Activated CD4-positive, alpha-beta T cell treated with anti-CD3 and anti-CD28 coated beads, Interleukin-10, Interleukin-2, amounts not matched to agents 100 ng/mL and 50 ng/mL, durations not matched to agents 16 hours and 8 hours (primary cell): Measurements from ENCODE around the gene REEP1.
"Not testable (repeated sequence)": the region's sequence is repeated elsewhere in the genome, so short reads cannot be mapped to it uniquely, and the experiment has no call there.

ENCODE experiments used
- DNase-seq: peaks from one replicate; pipeline ENCODE4 v3.0.0-alpha.2; 2020

Gene REEP1

DNA sequence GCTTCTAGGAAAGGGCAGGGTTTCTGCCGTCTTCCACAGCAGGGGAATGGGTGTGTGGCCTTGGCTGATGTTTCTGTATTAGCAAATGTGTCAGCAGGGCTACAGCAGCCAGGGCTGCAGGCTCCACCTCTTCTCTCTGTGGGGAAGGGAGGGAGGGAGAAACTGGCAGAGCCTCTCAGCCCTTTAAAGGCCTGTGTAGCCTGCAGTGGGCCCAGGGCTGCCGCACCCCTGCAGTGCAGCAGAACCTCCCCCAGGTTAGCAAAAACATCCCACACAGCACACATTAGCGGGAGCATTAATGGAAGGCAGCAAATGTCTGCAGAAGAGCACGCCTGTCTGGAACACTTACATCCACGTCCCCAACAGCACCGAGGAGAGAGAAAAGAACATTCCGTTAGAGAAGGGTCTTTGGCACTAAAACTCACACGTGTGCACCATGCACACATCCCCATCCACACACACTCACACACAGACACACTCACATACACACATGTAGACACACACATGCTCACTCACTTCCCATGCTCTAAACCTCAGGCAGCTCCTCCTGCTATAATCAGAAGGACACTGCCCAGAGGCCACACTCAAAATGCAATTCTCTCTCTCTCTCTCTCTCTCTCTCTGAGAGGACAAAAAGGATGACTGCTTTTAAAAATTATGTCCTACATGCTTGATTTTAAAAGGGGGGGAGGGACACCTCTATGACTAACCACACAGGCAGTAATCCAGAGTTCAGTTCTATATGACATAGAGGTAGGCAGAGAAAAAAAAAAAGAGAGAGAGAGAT is 114.1 kb downstream of the REEP1 start:
- no peak for DNase-seq

- DNase-seq: peak; percentile 72
Observed at GRCh38 chr2:86221066-86221684, 116.3 kb downstream of the REEP1 start.

- DNase-seq: no peak
Observed at GRCh38 chr2:86219896-86220295, 117.5 kb downstream of the REEP1 start.

DNA sequence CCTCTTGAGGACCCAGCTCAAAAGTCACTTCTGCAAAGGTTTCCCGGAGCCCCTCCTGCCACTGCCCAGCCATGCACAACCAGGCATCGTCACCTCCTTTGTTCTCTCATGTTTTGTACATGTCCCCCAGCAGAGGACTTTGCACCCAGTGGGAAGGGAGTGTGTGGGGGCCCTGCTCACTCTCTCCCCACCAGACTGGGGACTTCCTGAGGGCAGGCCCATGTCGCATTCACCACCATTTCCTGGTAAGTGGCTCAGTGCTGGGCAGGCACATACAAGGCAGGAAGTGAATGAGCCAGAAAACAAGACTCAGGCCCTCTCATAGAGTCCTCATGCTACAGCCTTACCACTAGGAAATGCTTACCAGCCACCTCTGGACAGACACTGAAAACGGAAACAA is 119.3 kb downstream of the REEP1 start:
- no peak for DNase-seq

GRCh38 chr2:86216575-86217555 is 120.6 kb downstream of the REEP1 start:
- DNase-seq: no peak

DNA sequence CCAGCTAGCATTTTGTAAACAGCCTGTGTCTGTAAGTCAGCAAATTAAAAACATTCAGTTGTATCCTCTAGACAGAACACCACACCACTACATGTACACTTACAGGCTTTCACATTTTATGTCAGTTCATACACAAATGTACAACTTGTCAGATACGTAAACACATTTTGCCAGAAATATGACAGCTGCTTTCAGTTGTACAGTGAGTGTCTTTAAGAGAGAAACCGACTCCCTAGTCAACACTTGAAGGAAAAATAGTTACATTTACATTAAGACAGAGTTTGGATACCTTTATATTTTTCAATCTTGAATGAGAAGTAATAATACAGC is 123.0 kb downstream of the REEP1 start:
- DNase-seq: no peak

- no peak for DNase-seq
Observed at GRCh38 chr2:86213699-86214502, 123.5 kb downstream of the REEP1 start.

- DNase-seq: no peak
Observed at GRCh38 chr2:86213056-86213455, 124.4 kb downstream of the REEP1 start.

DNA sequence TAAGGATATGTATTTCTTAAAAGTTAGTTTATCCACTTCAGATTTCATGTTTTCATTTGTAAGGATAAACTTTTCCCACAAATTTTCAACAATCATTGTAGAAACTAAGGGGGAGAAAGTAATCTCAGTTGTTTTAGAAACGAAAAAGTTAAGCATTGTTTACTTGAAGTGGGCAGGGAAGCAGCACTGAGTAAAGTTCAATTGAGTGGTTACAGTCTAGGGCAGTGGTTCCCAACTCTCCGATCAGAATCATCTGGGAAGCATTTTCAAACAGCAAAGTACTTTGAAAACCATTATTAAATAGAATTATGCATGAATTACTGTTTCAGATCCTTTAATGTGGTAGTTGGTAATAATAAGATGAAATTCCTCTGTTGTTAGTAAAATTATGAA is 125.6 kb downstream of the REEP1 start:
- DNase-seq: no peak

DNA sequence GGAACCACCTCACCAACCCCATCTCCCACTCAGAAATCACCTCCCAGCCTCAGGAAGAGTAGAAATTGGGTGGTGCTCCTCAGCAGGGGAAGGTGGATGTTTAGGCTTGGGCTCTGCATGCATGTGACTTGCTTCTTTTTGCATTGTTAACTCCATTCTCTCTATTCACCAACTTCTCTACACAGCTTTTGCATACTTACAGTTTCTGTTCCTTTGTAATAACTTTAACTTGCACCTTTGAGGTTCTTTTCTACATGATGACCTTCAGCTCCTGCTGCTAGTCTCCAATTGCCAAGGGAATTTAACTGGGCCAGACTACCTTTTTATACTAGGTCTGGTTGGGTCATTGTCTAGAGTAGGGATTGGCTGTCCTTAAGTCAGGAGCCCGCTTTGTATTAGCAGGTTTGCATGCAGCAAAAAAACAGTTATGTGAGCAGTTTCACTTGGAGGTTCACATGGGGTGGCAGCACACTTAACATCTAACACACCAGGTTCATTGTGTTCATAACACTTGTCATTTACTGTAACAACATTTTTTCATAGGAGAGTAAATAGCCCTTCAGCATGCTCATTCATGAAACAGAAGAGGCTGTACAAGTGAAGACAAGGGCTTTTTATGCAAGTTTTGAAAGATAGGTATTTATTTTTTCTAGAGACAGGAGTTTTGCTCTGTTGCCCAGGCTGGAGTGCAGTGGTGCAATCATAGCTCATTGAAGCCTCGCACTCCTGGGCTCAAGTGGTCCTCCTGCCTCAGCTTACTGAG is 126.2 kb downstream of the REEP1 start:
- DNase-seq: no peak

GRCh38 chr2:86204458-86204857 is 133.0 kb downstream of the REEP1 start:
- DNase-seq: no peak

GRCh38 chr2:86203614-86204013 is 133.8 kb downstream of the REEP1 start:
- no peak for DNase-seq

DNA sequence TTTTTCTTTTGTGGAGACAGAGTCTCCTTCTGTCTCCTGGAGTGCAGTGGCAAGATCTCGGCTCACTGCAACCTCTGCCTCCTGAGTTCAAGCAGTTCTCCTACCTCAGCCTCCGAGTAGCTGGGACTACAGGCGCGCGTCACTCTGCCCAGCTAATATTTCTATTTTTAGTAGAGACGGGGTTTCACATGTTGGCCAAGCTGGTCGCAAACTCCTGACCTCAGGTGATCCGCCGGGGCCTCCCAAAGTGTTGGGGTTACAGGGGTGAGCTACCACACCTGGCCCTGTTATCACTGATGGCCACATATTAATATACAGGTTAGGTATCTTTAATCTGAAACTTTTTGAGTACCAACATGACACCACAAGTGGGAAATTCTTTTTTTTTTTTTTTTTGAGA is 134.7 kb downstream of the REEP1 start:
- no peak for DNase-seq

DNA sequence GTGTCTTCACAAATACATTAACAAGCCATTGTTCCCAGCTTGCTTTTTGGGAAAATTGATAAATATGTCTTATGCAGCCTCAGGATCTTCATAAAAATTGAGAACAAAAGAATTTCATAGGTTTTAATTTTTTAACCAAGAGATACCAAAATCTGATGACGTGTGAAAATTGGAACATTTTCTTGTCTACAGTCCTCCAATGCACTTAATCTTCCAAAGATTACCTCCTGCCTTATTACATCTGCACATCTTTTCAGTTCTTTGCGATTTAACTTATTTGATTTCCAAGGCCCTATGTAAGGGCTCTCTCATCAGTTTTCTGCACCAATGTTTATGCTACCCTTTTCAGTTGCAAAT is 135.1 kb downstream of the REEP1 start:
- no peak for DNase-seq

DNA sequence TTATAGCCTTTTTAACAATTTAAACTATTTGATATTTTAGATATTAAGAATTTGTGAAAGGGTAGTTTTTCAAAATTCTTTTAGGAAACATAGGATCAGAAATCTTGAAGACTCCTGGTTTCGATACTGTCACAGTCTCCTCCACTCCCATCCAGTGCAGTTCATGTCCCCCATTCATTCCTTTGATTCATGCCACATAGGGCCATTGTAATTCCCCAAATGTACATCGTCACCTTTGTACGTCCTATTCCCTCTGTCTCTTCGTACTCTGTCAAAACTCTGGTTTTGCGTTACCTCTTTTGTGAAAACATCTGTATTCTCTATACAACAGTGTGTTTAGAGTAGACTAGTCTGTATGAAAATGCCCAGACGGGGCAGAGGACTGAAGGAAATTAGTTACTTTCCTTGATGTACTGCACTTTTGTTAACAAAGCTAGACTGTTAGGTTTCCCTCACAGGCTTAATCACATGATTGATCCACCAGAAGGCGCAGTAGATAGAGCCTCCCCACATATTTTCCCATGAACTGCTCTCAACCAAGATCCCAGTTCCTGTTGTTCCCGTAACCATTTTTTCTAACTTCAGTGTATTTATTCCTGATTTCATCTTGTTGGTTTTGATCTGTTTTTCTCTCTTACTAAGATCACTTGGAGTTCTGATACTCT is 135.6 kb downstream of the REEP1 start:
- no peak for DNase-seq

DNA sequence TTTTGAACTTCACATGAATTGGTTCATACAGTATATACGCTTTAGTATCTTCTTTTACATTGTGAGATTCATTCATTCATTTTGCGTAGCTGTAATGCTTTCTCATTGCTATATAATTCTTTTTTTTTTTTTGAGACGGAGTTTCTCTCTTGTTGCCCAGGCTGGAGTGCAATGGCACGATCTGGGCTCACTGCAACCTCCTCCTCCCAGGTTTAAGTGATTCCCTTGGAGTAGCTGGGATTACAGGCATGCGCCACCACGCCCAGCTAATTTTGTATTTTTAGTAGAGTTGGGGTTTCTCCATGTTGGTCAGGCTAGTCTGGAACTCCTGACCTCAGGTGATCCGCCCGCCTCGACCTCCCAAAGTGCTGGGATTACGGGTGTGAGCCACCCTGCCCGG is 136.9 kb downstream of the REEP1 start:
- DNase-seq: not testable (repeated sequence)

DNA sequence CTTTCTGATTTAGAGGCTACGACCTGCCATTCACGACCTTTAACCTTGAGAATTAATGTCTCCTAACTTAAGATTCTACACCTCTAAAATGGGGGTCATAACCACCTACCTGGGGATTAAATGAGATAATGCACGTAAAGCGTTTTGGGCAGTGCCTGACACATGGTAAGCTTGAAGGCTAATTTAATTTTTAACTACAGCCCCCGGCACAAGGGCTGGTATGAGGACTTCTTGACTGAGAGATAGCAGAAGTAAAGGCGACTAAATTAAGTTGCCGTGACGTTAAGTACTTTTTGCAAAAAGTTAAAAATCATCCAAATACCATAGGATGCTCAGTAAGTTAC is 137.6 kb downstream of the REEP1 start:
- no peak for DNase-seq

- no peak for DNase-seq
Observed at GRCh38 chr2:86195808-86196387, 141.5 kb downstream of the REEP1 start.

DNA sequence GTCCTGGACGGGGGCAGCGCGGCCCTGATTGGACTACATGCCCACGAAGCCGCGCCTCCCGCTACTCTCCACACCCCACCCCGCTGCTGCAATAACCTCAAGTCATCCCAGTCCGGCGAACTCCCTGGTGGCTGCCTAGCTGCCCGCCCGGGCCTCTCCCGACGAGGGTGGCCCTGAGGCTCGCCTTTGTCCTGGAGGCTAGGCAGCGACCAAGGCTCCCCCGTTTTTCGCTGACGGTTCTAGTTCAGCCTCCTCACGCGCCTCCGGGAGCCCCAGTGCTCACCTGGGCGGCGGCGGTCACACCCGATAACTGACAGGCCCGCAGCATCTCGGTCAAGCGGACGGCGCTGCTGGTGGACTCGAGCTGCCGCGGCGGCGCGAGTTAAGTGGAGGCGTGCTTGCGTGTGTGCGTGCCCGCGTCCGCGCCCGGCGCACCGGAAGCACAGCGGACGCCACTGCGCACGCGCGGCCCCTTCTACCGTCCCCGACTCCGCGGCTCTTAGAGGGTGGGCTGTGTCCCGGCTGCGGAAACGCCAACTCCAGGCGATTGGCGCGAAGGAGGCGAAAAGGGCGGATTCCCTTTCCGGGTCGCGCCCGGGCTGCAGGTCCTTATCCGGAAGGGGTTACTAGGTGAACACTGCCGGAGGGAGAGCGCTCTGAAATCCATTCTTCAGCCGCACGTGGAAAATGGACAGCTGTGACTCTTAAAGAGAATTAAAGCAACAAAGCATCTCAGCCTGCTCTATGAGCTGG is 142.2 kb downstream of the REEP1 start, which contains the start of gene IMMT:
TSS of gene IMMT (minus strand) at position 408 of the 753 bp plus-strand sequence. CDS start at position 328, 80 bp downstream.
- peak; percentile 96 for DNase-seq

DNA sequence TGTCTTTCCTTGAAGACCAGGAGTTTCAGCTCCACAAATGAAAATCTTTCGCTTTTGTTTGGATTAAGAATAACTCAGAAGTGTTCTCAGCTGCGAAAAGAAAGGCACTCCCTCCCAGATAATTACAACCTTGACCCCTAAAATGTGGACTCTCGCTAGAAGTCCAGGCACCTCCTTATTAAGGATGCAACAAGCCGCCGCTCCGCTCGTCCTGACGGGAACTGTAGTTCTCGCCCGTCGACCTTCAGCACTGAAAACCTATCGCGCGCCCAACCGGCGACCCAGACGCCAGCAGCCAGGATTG is 142.7 kb downstream of the REEP1 start:
- no peak for DNase-seq
